Superior temporal gyrus (tissue), 1 donor: ENCODE data around the gene AOC3.
"Not testable (repeated sequence)": the region's sequence is repeated elsewhere in the genome, so short reads cannot be mapped to it uniquely, and the experiment has no call there.

Experiments used
- DNase-seq: peaks from one replicate; pipeline ENCODE4 v3.0.0-alpha.2; 2016; ENCODE audit errors: extremely low spot score

AOC3 gene

GRCh38 chr17:42844761-42845555 is 6.0 kb upstream of the AOC3 start:
- no peak for DNase-seq

DNA sequence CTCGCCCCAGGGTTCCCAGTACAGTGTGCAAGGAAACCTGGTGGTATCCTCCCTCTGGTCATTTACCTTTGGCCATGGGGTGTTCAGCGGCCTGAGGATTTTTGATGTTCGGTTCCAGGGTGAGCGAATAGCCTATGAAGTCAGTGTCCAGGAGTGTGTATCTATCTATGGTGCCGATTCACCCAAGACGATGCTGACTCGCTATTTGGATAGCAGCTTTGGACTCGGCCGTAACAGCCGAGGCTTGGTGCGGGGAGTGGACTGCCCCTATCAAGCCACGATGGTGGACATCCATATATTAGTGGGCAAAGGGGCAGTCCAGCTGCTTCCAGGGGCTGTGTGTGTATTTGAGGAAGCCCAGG is 5.5 kb upstream of the AOC3 start:
- DNase-seq: no peak

DNA sequence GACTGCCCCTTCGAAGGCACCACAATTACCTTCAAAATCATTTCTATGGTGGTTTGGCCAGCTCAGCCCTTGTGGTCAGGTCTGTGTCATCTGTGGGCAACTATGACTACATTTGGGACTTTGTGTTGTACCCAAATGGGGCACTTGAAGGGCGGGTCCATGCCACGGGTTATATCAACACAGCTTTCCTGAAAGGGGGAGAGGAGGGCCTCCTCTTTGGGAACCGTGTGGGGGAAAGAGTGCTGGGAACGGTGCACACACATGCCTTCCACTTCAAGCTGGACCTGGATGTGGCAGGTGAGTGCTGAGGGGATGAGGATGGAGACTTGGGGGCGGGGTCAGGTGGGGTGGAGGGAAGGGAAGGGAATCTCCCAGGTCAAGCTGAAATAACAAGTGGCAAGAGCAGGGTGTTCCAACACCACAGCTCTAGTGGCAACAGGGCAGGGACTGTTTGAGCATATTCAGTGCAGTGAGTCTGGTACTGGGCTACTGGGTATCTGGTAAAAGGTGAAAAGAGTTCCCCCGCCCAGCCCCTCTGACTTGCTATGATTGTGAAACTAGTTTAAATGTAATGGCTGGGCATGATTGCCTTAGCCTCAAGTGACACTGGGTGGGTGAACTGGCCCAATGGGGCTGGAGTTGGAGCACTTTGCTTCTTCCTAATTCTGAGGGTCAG is 4.9 kb upstream of the AOC3 start:
- no peak for DNase-seq

DNA sequence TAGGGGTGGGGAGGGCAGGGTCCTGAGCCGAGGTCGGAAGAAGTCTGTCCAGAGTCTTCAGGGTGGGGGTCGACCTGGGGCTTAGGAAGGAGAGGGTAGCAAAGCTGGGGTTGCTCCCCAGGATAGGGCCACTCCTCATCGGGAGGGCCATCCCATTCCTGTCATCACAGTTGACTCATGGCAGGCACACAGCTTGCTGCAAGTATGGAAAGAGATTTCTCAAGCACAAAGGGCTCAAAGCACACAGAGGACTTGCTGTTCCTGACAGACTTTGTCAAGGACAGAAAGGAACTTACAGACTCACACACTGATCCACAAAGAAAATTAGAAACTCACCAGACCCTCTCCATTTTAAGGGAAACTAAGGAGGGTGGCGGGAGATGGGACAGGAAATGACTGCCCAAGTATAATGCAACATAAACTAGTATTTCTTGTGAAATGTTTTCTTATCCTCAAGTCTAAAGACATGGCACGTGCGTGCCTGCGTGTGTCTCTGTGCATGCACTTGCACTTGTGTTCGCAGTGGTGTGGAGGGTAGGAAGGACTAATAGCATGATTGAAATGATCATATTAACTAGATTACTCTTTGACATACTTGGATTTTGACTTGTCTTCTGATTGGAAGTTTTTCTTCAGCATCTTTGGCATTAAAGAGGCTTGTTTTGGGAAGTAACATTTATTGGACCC is 4.3 kb upstream of the AOC3 start:
- no peak for DNase-seq

DNA sequence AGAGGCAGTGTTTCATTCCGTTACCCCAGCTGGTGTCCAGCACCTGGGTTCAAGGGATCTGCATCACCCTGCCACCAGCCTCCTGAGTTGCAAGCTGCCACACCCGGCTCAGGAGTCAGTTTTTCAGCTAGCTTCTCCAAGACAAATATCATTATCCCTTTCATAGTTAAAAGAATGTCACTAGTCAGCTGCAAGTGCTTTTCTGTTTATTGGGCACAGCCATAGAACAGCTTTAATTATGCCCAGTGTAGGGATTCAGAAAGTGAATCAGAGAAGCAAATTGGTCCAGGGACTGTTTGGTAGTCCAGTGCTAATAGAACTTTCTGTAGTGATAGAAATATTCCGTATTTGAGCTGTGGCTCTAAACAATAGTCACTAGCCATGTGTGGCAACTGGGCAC is 2.9 kb upstream of the AOC3 start:
- DNase-seq: no peak

- no peak for DNase-seq
Measured at GRCh38 chr17:42849031-42849430, 2.0 kb upstream of the AOC3 start.

GRCh38 chr17:42849451-42850181 is 1.4 kb upstream of the AOC3 start:
- no peak for DNase-seq

- not testable (repeated sequence) for DNase-seq
Measured at GRCh38 chr17:42851371-42852240, 607 bp downstream of the AOC3 start.

DNA sequence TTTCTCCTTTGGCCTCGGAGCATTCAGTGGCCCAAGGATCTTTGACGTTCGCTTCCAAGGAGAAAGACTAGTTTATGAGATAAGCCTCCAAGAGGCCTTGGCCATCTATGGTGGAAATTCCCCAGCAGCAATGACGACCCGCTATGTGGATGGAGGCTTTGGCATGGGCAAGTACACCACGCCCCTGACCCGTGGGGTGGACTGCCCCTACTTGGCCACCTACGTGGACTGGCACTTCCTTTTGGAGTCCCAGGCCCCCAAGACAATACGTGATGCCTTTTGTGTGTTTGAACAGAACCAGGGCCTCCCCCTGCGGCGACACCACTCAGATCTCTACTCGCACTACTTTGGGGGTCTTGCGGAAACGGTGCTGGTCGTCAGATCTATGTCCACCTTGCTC is 1.4 kb downstream of the AOC3 start:
- DNase-seq: no peak

- no peak for DNase-seq
Measured at GRCh38 chr17:42853004-42853403, 2.0 kb downstream of the AOC3 start.

DNA sequence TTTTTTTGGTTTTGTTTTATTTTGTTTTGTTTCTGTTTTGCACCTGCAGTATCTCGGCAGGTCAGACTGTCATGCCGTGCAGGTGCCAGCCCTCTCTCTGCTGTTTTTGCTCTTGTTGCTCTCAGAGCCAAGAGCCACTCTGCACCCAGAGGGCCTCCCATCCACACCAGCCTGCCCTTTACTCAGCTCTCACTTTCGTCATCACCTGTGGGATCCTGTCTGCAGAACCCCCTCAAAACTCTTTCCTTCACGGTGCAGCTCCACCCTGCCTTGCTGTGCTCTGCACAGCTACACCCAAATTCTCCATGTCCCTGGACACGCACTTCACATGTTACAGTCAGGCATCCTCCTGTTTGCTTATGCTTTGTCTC is 2.6 kb downstream of the AOC3 start:
- no peak for DNase-seq

GRCh38 chr17:42853968-42854790 is 3.2 kb downstream of the AOC3 start:
- no peak for DNase-seq

GRCh38 chr17:42855048-42855596 is 4.1 kb downstream of the AOC3 start:
- no peak for DNase-seq

GRCh38 chr17:42856093-42856492 is 5.1 kb downstream of the AOC3 start:
- DNase-seq: not testable (repeated sequence)

- not testable (repeated sequence) for DNase-seq
Measured at GRCh38 chr17:42856516-42856915, 5.5 kb downstream of the AOC3 start.

GRCh38 chr17:42857389-42857788 is 6.4 kb downstream of the AOC3 start:
- no peak for DNase-seq

GRCh38 chr17:42865638-42866094 is 14.7 kb downstream of the AOC3 start:
- DNase-seq: no peak

DNA sequence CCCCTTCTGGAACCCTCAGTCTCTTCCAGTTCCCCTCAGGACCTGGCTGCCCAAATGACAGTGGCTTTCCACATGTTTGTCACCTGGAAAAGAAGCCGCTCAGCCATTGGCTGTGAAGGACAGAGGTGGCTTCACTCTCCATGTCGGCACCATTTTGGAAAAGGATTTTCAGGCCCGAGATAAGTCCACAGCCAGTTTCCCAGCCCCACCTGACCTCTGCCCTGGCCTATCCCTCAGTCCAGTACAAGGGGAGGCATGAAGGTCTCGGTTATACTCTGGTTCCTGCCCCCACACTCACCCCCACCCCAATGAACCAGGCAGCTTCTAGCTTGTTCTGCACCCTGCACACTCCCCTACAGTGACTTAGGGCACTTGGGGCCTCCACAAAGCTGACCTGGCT is 15.2 kb downstream of the AOC3 start:
- DNase-seq: no peak

GRCh38 chr17:42866631-42867575 is 15.9 kb downstream of the AOC3 start:
- DNase-seq: no peak
